GM12878 (cell line): ENCODE results near the gene ANKS1A. TPM values are rescaled to one million over a fixed set of nuclear protein-coding genes. Genes with fewer than 3 reads are reported as not detected.

Source experiments
- ATAC-seq: fragments of 200-7000 bp; cut with Tn5 transposase; 3 replicates; pipeline ENCODE4 v1.9.1; 2020; ENCODE audit warnings: mild to moderate bottlenecking, moderate library complexity
- BruUV-seq: library from RNA; stranded (reverse); fragments of 400-500 nt; replicated peaks from 2 replicates; lab custom pipeline; 2021; lab: Mats Ljungman, UMichigan
- CTCF ChIA-PET: fragments of 300-600 bp; sonication (Branson Sonifier 250); formaldehyde crosslinking; extraction: SDS; loops from one replicate; lab custom pipeline; 2021; ENCODE audit warnings: inconsistent platforms; lab: Yijun Ruan, JAX
- POLR2A ChIA-PET: fragments of 350-600 bp; formaldehyde crosslinking; extraction: SDS; loops from one replicate; lab custom pipeline; 2021; ENCODE audit warnings: inconsistent platforms; lab: Charles Lee
- RAD21 ChIA-PET: fragments of 300-600 bp; sonication (Branson Sonifier 250); formaldehyde crosslinking; loops from one replicate; lab custom pipeline; 2023; ENCODE audit warnings: antibody characterized with exemption; ENCODE audit not compliant: unreplicated experiment; lab: Charles Lee
- SMC1A ChIA-PET: fragments of 300-600 bp; sonication (Branson Sonifier 250); formaldehyde crosslinking; loops from one replicate; lab custom pipeline; 2023; ENCODE audit not compliant: unreplicated experiment, uncharacterized antibody; lab: Charles Lee
- DNase-seq: peaks from one replicate; pipeline ENCODE4 v3.0.0-alpha.2; 2011; ENCODE audit warnings: low read depth, low spot score
- FAIRE-seq: peaks from 3 replicates; lab custom pipeline; 2011; peaks lifted over from hg19 to GRCh38; lab: Jason Lieb, UNC
- H2AFZ ChIP-seq: 2 replicates; pipeline ENCODE4 v1.6.0; 2011; ENCODE audit warnings: low read depth, low read length, control low read depth; ENCODE audit not compliant: control insufficient read depth
- H3K27ac ChIP-seq: 2 replicates; pipeline ENCODE4 v1.5.1; 2011; ENCODE audit warnings: control low read depth; ENCODE audit not compliant: control insufficient read depth, insufficient read depth
- H3K27me3 ChIP-seq, 2 experiments: replicated peaks in 1 of 2; 2 replicates each; pipeline versions ENCODE4 v1.6.0 to v1.6.1; 2011; ENCODE audit warnings: low read length in 1 of 2; ENCODE audit not compliant: control insufficient read depth in 2 of 2, insufficient read depth in 2 of 2
- H3K36me3 ChIP-seq, 2 experiments: 2 replicates each; pipeline ENCODE4 v1.5.1; 2011; ENCODE audit warnings: low read length in 1 of 2; ENCODE audit not compliant: control insufficient read depth in 2 of 2, insufficient read depth in 2 of 2
- H3K4me1 ChIP-seq: 2 replicates; pipeline ENCODE4 v1.6.1; 2011; ENCODE audit warnings: mild to moderate bottlenecking, low read length, moderate library complexity, mixed read lengths; ENCODE audit not compliant: control insufficient read depth, insufficient read depth
- H3K4me2 ChIP-seq: 2 replicates; pipeline ENCODE4 v1.6.0; 2011; ENCODE audit warnings: control low read depth; ENCODE audit not compliant: control insufficient read depth, insufficient read depth
- H3K4me3 ChIP-seq: fragments of 200-600 bp; sonication (generic); 2 replicates; pipeline ENCODE4 v1.5.1; 2016
- H3K79me2 ChIP-seq: 2 replicates; pipeline ENCODE4 v1.6.0; 2011; ENCODE audit warnings: low read length; ENCODE audit not compliant: control insufficient read depth, insufficient read depth
- H3K9ac ChIP-seq: 2 replicates; pipeline ENCODE4 v1.8.0; 2011; ENCODE audit warnings: low read length, control low read depth, mixed read lengths; ENCODE audit not compliant: control insufficient read depth, insufficient read depth
- H3K9me3 ChIP-seq: replicated peaks from 3 replicates; pipeline ENCODE4 v1.5.1; 2011; ENCODE audit warnings: mild to moderate bottlenecking, low read length; ENCODE audit not compliant: control insufficient read depth, insufficient read depth
- H4K20me1 ChIP-seq: 2 replicates; pipeline ENCODE4 v1.6.0; 2011; ENCODE audit not compliant: control insufficient read depth, insufficient read depth
- CREM ChIP-seq: IDR thresholded peaks from 2 replicates; pipeline ENCODE4 v1.6.1; 2014; ENCODE audit warnings: antibody characterized with exemption, low read depth
- E2F4 ChIP-seq: IDR thresholded peaks from 2 replicates; pipeline ENCODE4 v1.6.1; 2012; ENCODE audit warnings: low read depth, low read length, improper control_type of control experiment
- FOS ChIP-seq: IDR thresholded peaks from 3 replicates; pipeline ENCODE4 v1.6.1; 2011; ENCODE audit warnings: borderline replicate concordance; ENCODE audit not compliant: insufficient read length; ENCODE audit errors: extremely low read depth
- FOXM1 ChIP-seq: IDR thresholded peaks from 2 replicates; pipeline ENCODE4 v1.6.1; 2012; ENCODE audit warnings: low read depth, mild to moderate bottlenecking, inconsistent platforms, low read length, moderate library complexity
- JUNB ChIP-seq: IDR thresholded peaks from 2 replicates; pipeline ENCODE4 v1.6.1; 2016; ENCODE audit warnings: antibody characterized with exemption, mild to moderate bottlenecking
- MXI1 ChIP-seq: fragments of 150-350 bp; IDR thresholded peaks from 2 replicates; pipeline ENCODE4 v1.6.1; 2011; ENCODE audit warnings: low read depth, mild to moderate bottlenecking, inconsistent platforms, low read length, improper control_type of control experiment
- SIN3A ChIP-seq: IDR thresholded peaks from 2 replicates; pipeline ENCODE4 v1.6.1; 2012; ENCODE audit warnings: low read depth, low read length, improper control_type of control experiment
- SKIL ChIP-seq: fragments of 450-650 bp; IDR thresholded peaks from 2 replicates; pipeline ENCODE4 v1.6.1; 2017; ENCODE audit warnings: mild to moderate bottlenecking, low read depth, inconsistent platforms; ENCODE audit not compliant: poor library complexity, severe bottlenecking
- SMAD5 ChIP-seq: IDR thresholded peaks from 2 replicates; pipeline ENCODE4 v1.6.1; 2016; ENCODE audit warnings: antibody characterized with exemption, low read depth
- SREBF2 ChIP-seq: IDR thresholded peaks from 2 replicates; pipeline ENCODE4 v1.6.1; 2012; ENCODE audit warnings: mild to moderate bottlenecking, low read length
- ZBTB4 ChIP-seq: fragments of 450-650 bp; formaldehyde crosslinking; IDR thresholded peaks from 2 replicates; pipeline ENCODE4 v1.4.0; 2022; ENCODE audit warnings: mild to moderate bottlenecking, moderate library complexity
- WGBS: methylation state at CpG from one replicate; pipeline ENCODE4 v1.1.6; 2016; ENCODE audit warnings: low lambda C conversion rate; ENCODE audit not compliant: insufficient replicate concordance, insufficient coverage; ENCODE audit errors: missing lambda C conversion rate; 5-methylcytosine and 5-hydroxymethylcytosine counted together
- in situ Hi-C: fragments of 300-500 bp; cut with MboI; formaldehyde crosslinking; loops from 9 replicates; pipeline ENCODE4 v1.14.3; 2018; ENCODE audit warnings: mixed read lengths
- intact Hi-C: fragments of 100-400 bp; cut with micrococcal nuclease; formaldehyde crosslinking; loops from one replicate; pipeline ENCODE4 v1.14.2; 2022; ENCODE audit not compliant: unreplicated experiment
- polyA plus RNA-seq, 11 experiments: library from polyadenylated mRNA; depleted of rRNA in 4 of 11; unstranded in 6 of 11; stranded (reverse) in 5 of 11; fragments of >200 nt; fragmentation: Nextera tagmentation in 4 of 11; fragmentation: Illumina TruSeq in 1 of 11; extraction: Ambion mirVana in 4 of 11; extraction: Trizol in 1 of 11; gene quantifications; 1 replicate in 1 of 11; 2 replicates in 10 of 11; pipeline versions ENCODE4 v1.2.1 to v1.2.3, GENCODE V29; 2011 to 2016; ENCODE audit warnings: inconsistent platforms in 2 of 11, missing spikeins in 2 of 11, low read depth in 1 of 11
- total RNA-seq, 4 experiments: library from RNA; depleted of rRNA in 3 of 4; stranded (reverse); fragments of >200 nt in 3 of 4; fragmentation: Illumina TruSeq in 1 of 4; extraction: Trizol in 1 of 4; gene quantifications; 2 replicates each; pipeline versions ENCODE4 v1.2.1 to v1.2.3, GENCODE V29; 2013 to 2021

The ANKS1A gene
- total and polyA plus RNA-seq, 10 of the 15 experiments (the other 5 are each of a cell fraction or from before 2014, with no cell fraction given): 0.60 to 7.0 (median 3.0) TPM

- SMC1A ChIA-PET: no interaction called here
- no peaks in the 10 kb centered on the region for H3K4me1 ChIP-seq
- no peaks in the 10 kb centered on the region for H3K9me3 ChIP-seq
- POLR2A ChIA-PET: no interaction called here
- FAIRE-seq: no peak
- RAD21 ChIA-PET: interaction anchor here (1.1 kb wide), 1 partner anchor 85 kb away, joined by 4 read pairs; no protein-coding TSS in a partner anchor
- no TSS peak for BruUV-seq
- no peak overlapping the region for H2AFZ ChIP-seq
- CTCF ChIA-PET: interaction anchor here (0.6 kb wide), 1 partner anchor 85 kb away, joined by 3 read pairs; no protein-coding TSS in a partner anchor
- no peaks in the 10 kb centered on the region for H3K79me2 ChIP-seq
- H4K20me1 ChIP-seq: no peaks in the 10 kb centered on the region
- no peak overlapping the region for H3K9ac ChIP-seq
- no peak overlapping the region for H3K4me2 ChIP-seq
- ATAC-seq: no peak
- in situ Hi-C loops: no loop called here
- intact Hi-C loops: no loop called here
- H3K27me3 ChIP-seq: no peaks in the 10 kb centered on the region
- 100% methylated on average over 1 of the region's 1 CpG for WGBS
- H3K4me3 ChIP-seq: no peak overlapping the region
- no peak overlapping the region for H3K27ac ChIP-seq
- no peaks in the 10 kb centered on the region for H3K36me3 ChIP-seq
- TF ChIP-seq SKIL (no peak), SREBF2 (no peak), JUNB (no peak), SMAD5 (no peak), ZBTB4 (CRISPR knock-in tag) (no peak), CREM (no peak), SIN3A (no peak), FOXM1 (no peak), E2F4 (no peak), FOS (no peak), MXI1 (no peak)
- DNase-seq: no peak
These were observed 165.7 kb downstream of the ANKS1A start for GRCh38 chr6:35054743-35055130.
